WTC11 (cell line): Measurements from ENCODE around the gene NTF3. TPM values are rescaled to one million over a fixed set of nuclear protein-coding genes. Genes with fewer than 3 reads are reported as not detected.

Experiments used
- ATAC-seq: fragments of 200-7000 bp; cut with Tn5 transposase; 2 replicates; pipeline ENCODE4 v1.10.0; 2021; ENCODE audit warnings: mild to moderate bottlenecking, moderate library complexity
- CTCF ChIA-PET: fragments of 300-600 bp; sonication (Branson Sonifier 250); formaldehyde crosslinking; loops from one replicate; lab custom pipeline; 2021; ENCODE audit warnings: antibody characterized with exemption; lab: Charles Lee
- POLR2A ChIA-PET: fragments of 350-600 bp; sonication (Branson Sonifier 250); formaldehyde crosslinking; loops from one replicate; lab custom pipeline; 2021; ENCODE audit warnings: antibody characterized with exemption; lab: Charles Lee
- DNase-seq: peaks from one replicate; pipeline ENCODE4 v3.0.0; 2021; ENCODE audit warnings: low spot score
- H3K27ac Mint-ChIP-seq: 2 replicates; pipeline ENCODE4 v1.8.0; 2021; ENCODE audit warnings: mixed read lengths
- H3K27me3 Mint-ChIP-seq: 2 replicates; pipeline ENCODE4 v1.8.0; 2021; ENCODE audit warnings: low read depth, mild to moderate bottlenecking, moderate library complexity, mixed read lengths
- H3K36me3 Mint-ChIP-seq: 2 replicates; pipeline ENCODE4 v1.8.0; 2021; ENCODE audit warnings: mixed read lengths
- H3K4me1 Mint-ChIP-seq: 2 replicates; pipeline ENCODE4 v1.8.0; 2022; ENCODE audit warnings: mixed read lengths
- H3K4me3 Mint-ChIP-seq: 2 replicates; pipeline ENCODE4 v1.8.0; 2021; ENCODE audit warnings: mild to moderate bottlenecking, moderate library complexity, mixed read lengths
- H3K9me3 Mint-ChIP-seq: 2 replicates; pipeline ENCODE4 v1.8.0; 2021; ENCODE audit warnings: mixed read lengths
- AFF4 ChIP-seq: sonication (generic); formaldehyde crosslinking; IDR thresholded peaks from 2 replicates; pipeline ENCODE4 v1.8.1; 2023; ENCODE audit warnings: mild to moderate bottlenecking, missing genetic modification reagents, borderline replicate concordance
- ETV6 ChIP-seq: sonication (generic); formaldehyde crosslinking; IDR thresholded peaks from 2 replicates; pipeline ENCODE4 v1.8.1; 2022; ENCODE audit warnings: mild to moderate bottlenecking, missing genetic modification reagents
- GRHL2 ChIP-seq: fragments of 250-450 bp; sonication (Bioruptor Pico); IDR thresholded peaks from 2 replicates; pipeline ENCODE4 v1.8.0; 2022; ENCODE audit warnings: mild to moderate bottlenecking, moderate library complexity; ENCODE audit not compliant: insufficient replicate concordance, severe bottlenecking
- GTF2I ChIP-seq: fragments of 250-450 bp; sonication (Bioruptor Pico); conservative IDR thresholded peaks from 2 replicates; pipeline ENCODE4 v1.4.0; 2021; ENCODE audit warnings: mild to moderate bottlenecking
- IRF2 ChIP-seq: sonication (generic); formaldehyde crosslinking; IDR thresholded peaks from 2 replicates; pipeline ENCODE4 v1.8.0; 2022; ENCODE audit warnings: low read depth, missing genetic modification reagents, borderline replicate concordance
- PRDM15 ChIP-seq: sonication (generic); formaldehyde crosslinking; IDR thresholded peaks from 2 replicates; pipeline ENCODE4 v1.8.0; 2022; ENCODE audit warnings: missing genetic modification reagents
- PRRX2 ChIP-seq: fragments of 250-450 bp; sonication (Bioruptor Pico); IDR thresholded peaks from 2 replicates; pipeline ENCODE4 v1.8.0; 2021; ENCODE audit warnings: mild to moderate bottlenecking
- RELA ChIP-seq: sonication (generic); formaldehyde crosslinking; IDR thresholded peaks from 2 replicates; pipeline ENCODE4 v1.8.1; 2022; ENCODE audit warnings: missing genetic modification reagents, mild to moderate bottlenecking, borderline replicate concordance
- SOX15 ChIP-seq: fragments of 250-450 bp; sonication (Bioruptor Pico); IDR thresholded peaks from 2 replicates; pipeline ENCODE4 v1.9.0; 2021; ENCODE audit warnings: mild to moderate bottlenecking
- STAT6 ChIP-seq: sonication (generic); formaldehyde crosslinking; conservative IDR thresholded peaks from 2 replicates; pipeline ENCODE4 v1.8.1; 2023; ENCODE audit warnings: mild to moderate bottlenecking, low read depth, missing genetic modification reagents, moderate library complexity
- USF1 ChIP-seq: sonication (generic); formaldehyde crosslinking; IDR thresholded peaks from 2 replicates; pipeline ENCODE4 v1.8.0; 2022; ENCODE audit warnings: mild to moderate bottlenecking, missing genetic modification reagents
- USF2 ChIP-seq: sonication (generic); formaldehyde crosslinking; IDR thresholded peaks from 2 replicates; pipeline ENCODE4 v1.8.1; 2023; ENCODE audit warnings: mild to moderate bottlenecking, missing genetic modification reagents, moderate library complexity
- ZMAT4 ChIP-seq: fragments of 250-450 bp; sonication (Bioruptor Pico); IDR thresholded peaks from 2 replicates; pipeline ENCODE4 v1.9.0; 2021; ENCODE audit warnings: mild to moderate bottlenecking
- total RNA-seq: library from RNA; stranded (reverse); gene quantifications from 3 replicates; pipeline ENCODE4 v1.2.3, GENCODE V29; 2021
- TF ChIP-seq, protein P1 (sequence below): sonication (generic); formaldehyde crosslinking; IDR thresholded peaks from 2 replicates; pipeline ENCODE4 v1.8.1; 2023; ENCODE audit warnings: mild to moderate bottlenecking, missing genetic modification reagents

NTF3 gene
- total RNA-seq, 1 experiment from 2014 or later, result 1.3 TPM

- TF ChIP-seq STAT6 (CRISPR knock-in tag) (no peak), GTF2I (CRISPR knock-in tag) (no peak), RELA (CRISPR knock-in tag) (no peak), USF1 (CRISPR knock-in tag) (no peak), AFF4 (CRISPR knock-in tag) (no peak)
These were observed 56.2 kb downstream of the NTF3 start (continued) for GRCh38 chr12:5487948-5488625.

- ChIA-PET POLR2A (interaction anchor here (1.1 kb wide), 1 partner anchor 9 kb away, joined by 3 read pairs; no protein-coding TSS in a partner anchor), CTCF (no interaction called here)
- ATAC-seq (no peak), DNase-seq (no peak)
- Mint-ChIP-seq H3K27me3 (no peaks in the 10 kb centered on the region), H3K9me3 (no peaks in the 10 kb centered on the region), H3K4me3 (no peak overlapping the region), H3K4me1 (peaks cover 5% of the 10 kb centered on the region), H3K27ac (no peak overlapping the region), H3K36me3 (no peaks in the 10 kb centered on the region)
- TF ChIP-seq, protein P1, sequence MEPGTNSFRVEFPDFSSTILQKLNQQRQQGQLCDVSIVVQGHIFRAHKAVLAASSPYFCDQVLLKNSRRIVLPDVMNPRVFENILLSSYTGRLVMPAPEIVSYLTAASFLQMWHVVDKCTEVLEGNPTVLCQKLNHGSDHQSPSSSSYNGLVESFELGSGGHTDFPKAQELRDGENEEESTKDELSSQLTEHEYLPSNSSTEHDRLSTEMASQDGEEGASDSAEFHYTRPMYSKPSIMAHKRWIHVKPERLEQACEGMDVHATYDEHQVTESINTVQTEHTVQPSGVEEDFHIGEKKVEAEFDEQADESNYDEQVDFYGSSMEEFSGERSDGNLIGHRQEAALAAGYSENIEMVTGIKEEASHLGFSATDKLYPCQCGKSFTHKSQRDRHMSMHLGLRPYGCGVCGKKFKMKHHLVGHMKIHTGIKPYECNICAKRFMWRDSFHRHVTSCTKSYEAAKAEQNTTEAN (CRISPR knock-in tag), result no peak
- TF ChIP-seq ZMAT4 (CRISPR knock-in tag) (no peak), USF2 (CRISPR knock-in tag) (no peak), GRHL2 (no peak), SOX15 (no peak), IRF2 (no peak), PRRX2 (CRISPR knock-in tag) (no peak), PRDM15 (CRISPR knock-in tag) (no peak), ETV6 (no peak)
These were observed 56.7 kb downstream of the NTF3 start for GRCh38 chr12:5488626-5488955.
